GM18519 (cell line): ENCODE measurements around the gene NBEA.
"Not testable (repeated sequence)": the region's sequence is repeated elsewhere in the genome, so short reads cannot be mapped to it uniquely, and the experiment has no call there.

ENCODE experiments used
- ATAC-seq: cut with Tn5 transposase; IDR thresholded peaks from one replicate; pipeline ENCODE4 v1.9.1; 2021; ENCODE audit warnings: mild to moderate bottlenecking, moderate library complexity; ENCODE audit not compliant: unreplicated experiment, low FRiP score

The NBEA gene

GRCh38 chr13:35603593-35604285, 661.7 kb downstream of the NBEA start:
- no peak for ATAC-seq

- no peak for ATAC-seq
Measured at GRCh38 chr13:35614666-35615065, 672.6 kb downstream of the NBEA start.

- ATAC-seq = no peak
Measured at GRCh38 chr13:35617420-35617819, 675.4 kb downstream of the NBEA start.

- no peak for ATAC-seq
Measured at GRCh38 chr13:35618565-35619083, 676.6 kb downstream of the NBEA start.

GRCh38 chr13:35621989-35622388, 679.9 kb downstream of the NBEA start:
- no peak for ATAC-seq

GRCh38 chr13:35629026-35629425, 687.0 kb downstream of the NBEA start:
- no peak for ATAC-seq

GRCh38 chr13:35630551-35631275, 688.6 kb downstream of the NBEA start:
- peak; percentile 86 for ATAC-seq

GRCh38 chr13:35631666-35632065, 689.6 kb downstream of the NBEA start:
- no peak for ATAC-seq

GRCh38 chr13:35643625-35644024, 701.6 kb downstream of the NBEA start:
- no peak for ATAC-seq

GRCh38 chr13:35646056-35646774, 704.1 kb downstream of the NBEA start:
- no peak for ATAC-seq

- ATAC-seq = no peak
Measured at GRCh38 chr13:35648201-35648600, 706.1 kb downstream of the NBEA start.

GRCh38 chr13:35649162-35649561, 707.1 kb downstream of the NBEA start:
- ATAC-seq = no peak

- no peak for ATAC-seq
Measured at GRCh38 chr13:35659796-35660195, 717.7 kb downstream of the NBEA start.

GRCh38 chr13:35664747-35665146, 722.7 kb downstream of the NBEA start:
- no peak for ATAC-seq

- no peak for ATAC-seq
Measured at GRCh38 chr13:35669321-35669720, 727.3 kb downstream of the NBEA start.

GRCh38 chr13:35672611-35673010, 730.5 kb downstream of the NBEA start:
- ATAC-seq = no peak

- no peak for ATAC-seq
Measured at GRCh38 chr13:35675651-35676050, 733.6 kb downstream of the NBEA start.

- not testable (repeated sequence) for ATAC-seq
Measured at GRCh38 chr13:35677863-35678262, 735.8 kb downstream of the NBEA start.

GRCh38 chr13:35681685-35682084, 739.6 kb downstream of the NBEA start:
- ATAC-seq = no peak

- no peak for ATAC-seq
Measured at GRCh38 chr13:35684432-35684831, 742.4 kb downstream of the NBEA start.

GRCh38 chr13:35687336-35687735, 745.3 kb downstream of the NBEA start:
- no peak for ATAC-seq
